HG03108 (cell line): ENCODE data around the gene ANKS6.

Experiments used
- ATAC-seq: cut with Tn5 transposase; IDR thresholded peaks from one replicate; pipeline ENCODE4 v1.9.1; 2021; ENCODE audit warnings: moderate library complexity; ENCODE audit not compliant: unreplicated experiment

The ANKS6 gene

GRCh38 chr9:98815391-98815951, 19.1 kb upstream of the ANKS6 start:
- ATAC-seq = no peak

- no peak for ATAC-seq
Measured at GRCh38 chr9:98811051-98811650, 14.8 kb upstream of the ANKS6 start.

- no peak for ATAC-seq
Measured at GRCh38 chr9:98810102-98810842, 13.9 kb upstream of the ANKS6 start.

GRCh38 chr9:98809311-98810101, 13.2 kb upstream of the ANKS6 start:
- no peak for ATAC-seq

GRCh38 chr9:98808875-98809274, 12.5 kb upstream of the ANKS6 start:
- ATAC-seq = no peak

GRCh38 chr9:98808411-98808815, 12.1 kb upstream of the ANKS6 start:
- no peak for ATAC-seq

GRCh38 chr9:98807814-98808195, 11.4 kb upstream of the ANKS6 start:
- peak; percentile 28 for ATAC-seq

GRCh38 chr9:98807070-98807813, 10.9 kb upstream of the ANKS6 start, which contains the start of gene GALNT12:
GALNT12 (plus strand) TSS chr9:98807670; CDS start chr9:98807699, 29 bp downstream.
- ATAC-seq = peak; percentile 63

- no peak for ATAC-seq
Measured at GRCh38 chr9:98806394-98807035, 10.2 kb upstream of the ANKS6 start.

GRCh38 chr9:98805506-98806272, 9.3 kb upstream of the ANKS6 start:
- ATAC-seq = no peak

- ATAC-seq = no peak
Measured at GRCh38 chr9:98804083-98804482, 7.7 kb upstream of the ANKS6 start.

GRCh38 chr9:98801969-98802371, 5.6 kb upstream of the ANKS6 start:
- no peak for ATAC-seq

- no peak for ATAC-seq
Measured at GRCh38 chr9:98801561-98801960, 5.2 kb upstream of the ANKS6 start.

GRCh38 chr9:98798254-98798653, 1.9 kb upstream of the ANKS6 start:
- ATAC-seq = no peak

- no peak for ATAC-seq
Measured at GRCh38 chr9:98797491-98797890, 1.1 kb upstream of the ANKS6 start.

- peak; percentile 31 for ATAC-seq
Measured at GRCh38 chr9:98795970-98796363, 388 bp downstream of the ANKS6 start.

- no peak for ATAC-seq
Measured at GRCh38 chr9:98795295-98795955, 930 bp downstream of the ANKS6 start.

- ATAC-seq = no peak
Measured at GRCh38 chr9:98794802-98795201, 1.6 kb downstream of the ANKS6 start.

GRCh38 chr9:98793031-98793430, 3.3 kb downstream of the ANKS6 start:
- no peak for ATAC-seq
